IPS-NIHi7 (cell line): ENCODE results near the gene TMEM222.

Source experiments
- DNase-seq: peaks from one replicate; pipeline ENCODE4 v3.0.0; 2012; ENCODE audit warnings: mixed read lengths; ENCODE audit errors: extremely low spot score

The TMEM222 gene

DNA sequence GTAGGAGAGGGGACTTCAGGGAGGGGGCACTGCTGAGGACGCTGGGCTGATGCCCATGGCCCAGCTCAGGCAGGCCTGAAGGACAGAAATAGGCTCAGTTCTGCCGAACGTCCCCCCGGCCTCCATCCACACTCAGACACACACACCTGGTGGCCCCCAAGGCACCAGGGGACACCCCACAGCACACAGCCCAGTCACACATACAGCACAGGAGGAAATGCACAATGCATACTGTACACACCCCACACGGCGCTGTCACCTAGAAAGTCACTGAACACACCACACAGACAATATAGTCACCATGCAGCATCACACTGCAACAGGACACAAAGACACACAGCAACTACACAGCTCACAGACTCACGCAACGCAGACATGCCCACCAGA, 20.4 kb downstream of the TMEM222 start:
- DNase-seq, result no peak

DNA sequence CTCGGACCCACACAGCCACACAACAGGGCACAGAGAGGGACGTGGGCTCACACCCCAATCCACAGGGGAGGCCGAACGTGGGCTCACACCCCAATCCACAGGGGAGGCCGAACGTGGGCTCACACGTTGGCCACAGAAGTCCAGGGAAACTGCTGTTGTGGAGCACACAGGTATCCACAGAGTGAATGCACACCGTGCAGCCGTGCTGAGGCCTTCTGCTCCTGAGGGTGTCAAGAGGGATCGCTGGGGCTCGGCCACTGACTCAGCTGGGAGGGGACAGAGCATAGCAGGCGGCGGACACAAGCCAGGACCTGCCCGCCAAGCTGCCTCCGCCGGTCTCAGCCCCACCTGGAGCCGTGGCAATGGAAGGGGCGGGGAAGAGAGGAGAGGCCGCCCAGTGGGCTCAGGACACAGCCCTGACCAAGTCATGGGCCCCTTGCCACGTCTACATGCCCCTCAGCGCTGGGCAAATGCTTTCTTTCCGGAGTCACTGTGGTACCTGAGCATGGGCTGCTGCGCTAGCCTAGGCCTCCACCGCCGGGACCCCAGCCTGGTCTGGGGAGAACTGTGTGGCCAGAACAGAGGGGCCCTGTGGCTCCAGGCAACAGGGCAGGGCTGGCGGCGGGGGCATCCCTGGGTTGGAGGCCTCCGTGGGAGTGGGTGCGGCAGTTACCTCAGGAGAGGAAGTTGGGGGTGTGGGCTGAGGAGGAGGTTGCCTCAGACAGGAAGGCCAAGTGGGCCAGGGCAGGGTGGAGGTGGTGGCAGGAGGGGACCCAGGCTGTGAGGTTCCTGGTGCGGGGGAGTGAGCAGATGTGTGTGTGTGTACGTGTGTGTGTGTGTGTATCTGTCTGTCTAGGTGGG, 21.0 kb downstream of the TMEM222 start:
- no peak for DNase-seq

DNA sequence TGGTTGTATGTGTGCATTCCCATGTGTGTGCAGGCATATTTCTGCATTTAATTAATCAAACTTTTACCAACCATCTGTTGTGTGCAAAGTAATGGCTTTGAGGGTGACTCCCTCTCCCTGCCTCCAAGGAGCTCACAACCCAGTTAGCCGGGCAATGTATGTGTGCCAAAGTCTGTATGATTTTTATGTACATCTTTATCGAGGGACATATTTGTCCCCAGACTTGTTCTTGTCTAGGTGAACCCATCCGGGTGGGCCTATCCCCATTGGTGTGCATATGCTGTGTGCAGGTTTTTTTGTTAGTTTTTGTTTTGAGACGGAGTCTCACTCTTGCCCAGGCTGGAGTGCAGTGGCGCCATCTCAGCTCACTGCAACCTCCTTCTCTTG, 21.7 kb downstream of the TMEM222 start:
- DNase-seq, result no peak

DNA sequence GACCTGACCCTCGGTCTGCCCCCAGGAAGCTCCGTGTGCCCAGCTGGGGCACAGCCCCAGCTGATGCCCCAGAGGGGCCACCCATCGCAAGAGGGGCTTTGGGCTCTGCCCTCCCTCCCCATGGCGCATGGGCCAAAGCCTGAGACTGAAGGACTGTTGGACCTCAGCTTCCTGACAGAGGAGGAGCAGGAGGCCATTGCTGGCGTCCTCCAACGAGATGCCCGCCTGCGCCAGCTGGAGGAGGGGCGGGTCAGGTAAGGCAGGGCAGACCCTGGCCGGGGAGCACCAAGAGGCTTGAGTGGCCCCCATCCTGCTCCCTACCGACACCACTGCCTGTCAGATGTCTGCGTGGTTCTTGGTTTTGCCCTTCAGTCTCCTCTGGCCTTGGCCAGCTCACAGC, 23.3 kb downstream of the TMEM222 start:
- DNase-seq, result no peak

DNA sequence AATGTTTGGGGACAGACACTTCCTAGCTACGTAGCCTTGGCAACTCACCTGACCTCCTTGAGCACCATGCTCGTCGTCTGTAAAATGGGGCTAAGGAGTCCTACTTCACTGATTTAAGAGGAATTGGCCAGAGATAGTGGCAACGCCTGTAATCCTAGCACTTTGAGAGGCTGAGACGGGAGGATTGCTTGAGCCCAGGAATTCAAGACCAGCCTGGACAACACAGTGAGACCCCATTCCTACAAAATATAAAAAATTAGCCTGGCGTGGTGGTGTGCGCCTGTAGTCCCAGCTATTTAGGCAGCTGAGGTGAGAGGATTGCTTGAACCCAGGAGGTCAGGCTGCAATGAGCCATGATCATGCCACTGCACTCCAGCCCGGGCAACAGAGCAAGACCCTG, 24.4 kb downstream of the TMEM222 start:
- no peak for DNase-seq

DNA sequence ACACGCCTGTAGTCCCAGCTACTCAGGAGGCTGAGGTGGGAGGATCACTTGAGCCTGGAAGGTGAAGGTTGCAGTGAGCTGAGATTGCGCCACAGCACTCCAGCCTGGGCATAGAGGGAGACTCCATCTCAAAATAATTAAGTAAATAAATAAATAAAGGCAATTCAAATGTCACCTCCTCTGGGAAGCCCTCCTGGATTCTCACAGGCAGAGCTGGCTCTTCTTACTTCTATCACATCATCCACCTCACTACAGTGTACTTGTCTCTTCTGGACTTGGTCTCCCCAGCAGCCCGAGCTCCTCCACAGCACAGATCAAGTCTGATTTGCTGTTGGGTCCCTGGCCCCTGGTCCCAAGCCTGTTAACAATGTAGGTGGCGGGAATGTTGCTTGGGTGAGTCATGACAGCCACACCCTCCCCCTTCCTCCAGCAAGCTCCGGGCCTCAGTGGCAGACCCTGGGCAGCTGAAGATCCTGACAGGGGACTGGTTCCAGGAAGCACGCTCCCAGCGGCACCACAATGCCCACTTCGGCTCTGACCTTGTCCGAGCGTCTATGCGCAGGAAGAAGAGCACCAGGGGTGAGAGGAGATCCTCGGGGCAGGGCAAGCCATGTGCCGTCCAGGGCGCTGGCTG, 25.1 kb downstream of the TMEM222 start:
- no peak for DNase-seq

DNA sequence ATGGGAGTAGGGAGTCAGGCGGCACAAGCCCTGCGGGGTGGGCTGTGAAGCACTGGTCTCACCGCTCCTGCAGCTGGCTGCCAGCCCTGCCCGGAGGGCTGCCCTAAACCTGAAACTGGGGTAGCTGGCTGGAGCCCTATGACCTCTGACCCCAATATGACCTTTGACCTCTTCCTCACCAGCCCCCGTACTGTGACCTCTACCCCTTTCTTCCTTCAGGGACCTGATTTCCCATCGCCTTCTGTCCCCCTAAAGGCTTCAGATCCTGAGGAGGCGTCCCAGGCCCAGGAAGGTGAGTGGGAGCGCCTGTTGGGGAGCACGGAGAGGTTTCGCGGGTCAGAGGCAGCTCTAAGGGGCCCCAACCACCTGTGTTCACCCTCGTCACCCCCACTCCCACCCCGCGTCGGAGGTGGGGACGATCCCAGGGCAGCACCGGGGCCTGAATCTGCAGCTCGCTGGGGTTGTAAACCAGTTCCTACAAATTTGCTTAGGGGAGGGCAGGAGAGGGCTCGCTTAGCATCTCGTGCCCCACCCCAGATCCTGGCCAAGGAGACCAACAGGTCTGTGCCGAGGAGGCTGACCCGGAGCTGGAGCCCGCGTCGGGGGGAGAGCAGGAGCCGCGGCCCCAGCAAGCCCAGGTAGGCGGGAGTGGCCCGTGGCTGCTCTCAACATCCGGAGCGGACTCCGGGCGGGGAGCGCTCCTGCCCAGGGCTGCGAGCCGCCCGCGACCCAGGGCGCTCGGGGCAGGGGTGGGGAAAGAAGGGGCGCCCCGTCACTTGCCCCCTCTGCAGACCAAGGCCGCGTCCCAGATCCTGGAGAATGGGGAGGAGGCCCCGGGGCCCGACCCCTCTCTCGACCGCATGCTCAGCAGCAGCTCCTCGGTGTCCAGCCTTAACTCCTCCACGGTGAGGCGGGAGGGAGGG, 27.2 kb downstream of the TMEM222 start:
- DNase-seq, result peak; percentile 84

DNA sequence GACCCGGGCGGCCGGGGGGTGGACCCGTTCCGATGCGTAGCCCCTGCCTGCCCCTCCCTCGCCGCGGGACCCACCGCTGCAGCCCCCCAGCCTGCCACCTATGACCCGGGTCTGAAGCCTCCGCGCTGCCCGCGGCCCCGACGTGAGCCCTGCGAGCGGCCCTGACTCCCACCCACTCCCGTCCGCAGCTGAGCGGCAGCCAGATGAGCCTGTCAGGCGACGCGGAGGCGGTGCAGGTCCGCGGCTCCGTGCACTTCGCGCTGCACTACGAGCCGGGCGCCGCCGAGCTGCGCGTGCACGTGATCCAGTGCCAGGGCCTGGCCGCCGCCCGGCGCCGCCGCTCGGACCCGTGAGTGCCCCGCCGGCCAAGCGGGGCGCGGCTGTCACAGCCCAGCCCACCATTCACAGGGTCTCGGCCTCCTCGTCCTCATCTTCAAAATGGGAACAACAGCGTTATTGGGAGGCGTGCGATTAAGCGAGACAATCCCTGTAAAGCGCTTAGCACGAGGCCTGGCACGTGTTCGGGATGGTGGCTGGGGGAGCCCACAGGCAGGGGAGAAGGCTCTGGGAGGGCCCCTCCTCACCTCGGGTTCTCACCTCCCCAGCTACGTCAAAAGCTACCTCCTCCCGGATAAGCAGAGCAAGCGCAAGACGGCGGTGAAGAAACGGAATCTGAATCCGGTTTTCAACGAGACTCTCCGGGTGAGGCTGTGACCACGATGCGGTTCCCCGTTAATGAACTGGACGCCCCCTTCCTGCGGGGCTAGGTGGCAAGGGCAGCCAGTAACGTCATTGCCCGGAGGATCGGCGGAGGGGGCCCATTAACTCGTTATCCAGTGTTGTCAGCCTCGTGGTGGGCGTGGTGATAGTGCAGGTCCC, 28.1 kb downstream of the TMEM222 start:
- DNase-seq, result peak; percentile 82

DNA sequence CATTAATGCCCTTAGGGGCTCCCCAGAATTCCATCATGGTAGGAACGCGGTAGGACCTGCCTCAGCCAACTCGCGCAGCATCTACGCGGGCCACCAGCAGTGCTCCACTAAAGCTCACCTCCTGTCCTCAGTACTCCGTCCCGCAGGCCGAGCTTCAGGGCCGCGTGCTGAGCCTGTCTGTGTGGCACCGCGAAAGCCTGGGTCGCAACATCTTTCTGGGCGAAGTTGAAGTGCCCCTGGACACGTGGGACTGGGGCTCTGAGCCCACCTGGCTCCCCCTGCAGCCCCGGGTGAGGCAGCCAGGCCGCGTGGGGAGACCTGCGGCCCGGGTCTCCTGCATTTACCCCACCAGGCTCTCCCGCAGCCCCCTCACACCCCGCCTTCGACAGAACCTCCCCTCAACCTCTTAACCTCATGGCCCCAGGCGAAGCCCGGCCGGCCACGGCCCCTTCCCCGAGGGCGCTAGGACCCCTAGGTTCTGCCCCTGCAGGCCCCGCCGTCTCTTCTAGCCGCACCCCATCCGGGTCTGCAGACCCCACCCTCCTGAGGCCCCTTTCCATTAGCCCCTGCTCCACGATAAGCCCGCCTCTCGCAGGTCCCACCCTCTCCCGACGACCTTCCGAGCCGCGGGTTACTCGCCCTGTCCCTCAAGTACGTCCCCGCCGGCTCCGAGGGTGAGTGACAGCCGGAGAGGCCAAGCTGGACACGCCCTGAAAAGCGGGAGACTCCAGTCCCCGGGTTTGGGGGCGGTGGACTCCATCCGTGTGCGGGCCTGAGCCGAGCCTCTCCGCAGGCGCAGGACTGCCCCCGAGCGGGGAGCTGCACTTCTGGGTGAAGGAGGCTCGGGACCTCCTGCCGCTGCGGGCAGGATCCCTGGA, 28.9 kb downstream of the TMEM222 start:
- peak; percentile 94 for DNase-seq

DNA sequence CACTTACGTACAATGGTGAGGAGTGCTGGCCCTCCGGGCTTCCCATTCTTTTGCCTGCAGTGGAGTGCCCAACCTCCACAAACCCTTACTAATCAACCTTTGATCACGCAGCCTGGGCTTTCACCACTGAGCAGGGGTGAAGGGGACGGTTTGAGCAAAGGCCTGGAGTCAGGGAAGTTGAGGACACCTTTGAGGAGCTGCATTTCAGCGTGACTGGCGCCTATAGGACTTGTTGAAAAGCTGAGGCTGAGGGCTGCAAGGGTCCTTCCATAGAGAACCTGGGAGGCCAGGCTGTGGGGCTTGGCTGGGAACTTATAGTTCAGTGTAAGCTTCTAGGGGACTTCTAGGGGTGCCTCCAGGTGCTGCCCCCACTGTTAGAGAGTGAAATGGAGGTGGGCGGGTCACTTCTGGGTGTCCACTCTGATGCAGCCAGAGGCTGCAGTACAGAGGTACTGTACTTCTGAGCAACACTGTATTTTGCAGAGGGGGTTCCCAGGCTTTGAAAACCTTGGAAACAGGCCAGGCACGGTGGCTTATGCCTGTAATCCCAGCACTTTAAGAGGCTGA, 29.7 kb downstream of the TMEM222 start:
- no peak for DNase-seq

DNA sequence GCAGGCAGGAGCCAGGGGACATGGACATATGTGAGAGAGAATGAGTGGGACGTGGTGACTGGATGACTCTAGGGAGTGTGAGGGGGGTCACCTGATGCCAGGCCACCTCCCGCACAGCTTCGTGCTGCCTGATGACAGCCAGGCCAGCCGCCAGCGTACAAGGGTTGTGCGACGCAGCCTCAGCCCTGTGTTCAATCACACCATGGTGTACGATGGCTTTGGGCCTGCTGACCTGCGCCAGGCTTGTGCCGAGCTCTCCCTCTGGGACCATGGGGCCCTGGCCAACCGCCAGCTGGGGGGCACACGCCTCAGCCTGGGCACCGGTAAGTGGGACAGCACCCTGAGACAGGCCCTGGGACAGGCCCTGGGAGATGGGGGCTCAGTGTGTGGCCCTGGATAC, 31.2 kb downstream of the TMEM222 start:
- no peak for DNase-seq

DNA sequence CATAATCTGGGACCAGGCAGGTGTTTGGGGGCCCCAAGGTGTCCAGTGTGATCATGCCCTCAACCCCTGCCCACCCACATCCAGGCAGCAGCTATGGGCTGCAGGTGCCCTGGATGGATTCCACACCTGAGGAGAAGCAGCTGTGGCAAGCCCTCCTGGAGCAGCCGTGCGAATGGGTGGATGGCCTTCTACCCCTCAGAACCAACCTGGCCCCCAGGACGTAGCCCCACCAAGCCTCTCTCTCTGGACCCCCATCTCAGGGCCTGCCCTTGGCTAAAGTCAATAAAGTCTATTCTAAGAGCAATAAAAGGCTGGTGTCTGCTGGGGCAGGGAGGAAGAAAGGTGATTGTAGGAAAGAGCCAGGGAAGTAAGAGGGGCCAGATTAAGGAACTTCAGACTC, 31.7 kb downstream of the TMEM222 start:
- no peak for DNase-seq

DNA sequence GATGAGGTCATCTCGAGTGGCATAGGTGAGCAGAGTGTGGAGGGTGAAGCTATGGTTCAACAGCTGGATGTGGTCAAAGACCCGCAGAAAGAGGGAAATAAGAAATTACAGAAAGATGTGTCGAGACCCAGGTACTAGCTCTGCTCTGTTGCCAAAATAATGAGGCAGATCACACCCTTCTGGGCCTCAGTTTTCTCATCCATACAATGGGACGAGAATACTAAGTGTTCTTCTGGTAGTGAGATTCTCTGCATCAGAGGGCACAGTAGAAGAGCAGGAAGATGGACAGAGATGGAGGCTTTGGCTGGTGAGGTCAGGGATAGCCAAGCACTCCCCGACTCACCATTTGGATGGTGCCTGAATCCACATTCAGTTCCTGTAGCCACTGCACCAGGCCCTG, 33.7 kb downstream of the TMEM222 start:
- no peak for DNase-seq

DNA sequence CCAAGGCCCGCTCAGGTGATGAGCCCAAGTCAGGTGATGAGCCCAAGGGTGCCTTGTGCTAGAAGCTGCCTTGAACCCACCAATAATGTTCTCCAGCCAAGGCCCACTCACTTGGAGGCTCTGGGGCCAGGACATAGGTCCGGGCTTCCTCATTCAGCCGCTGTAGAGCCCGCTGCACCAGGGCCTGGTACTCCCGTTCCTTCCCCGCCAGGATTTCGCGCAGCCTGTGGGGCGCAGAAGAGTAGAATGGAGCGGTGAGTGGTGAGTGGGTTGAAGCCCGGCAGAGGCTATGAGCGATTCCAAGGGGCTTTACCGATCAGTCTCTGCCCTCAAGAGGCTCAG, 34.3 kb downstream of the TMEM222 start:
- DNase-seq, result no peak

DNA sequence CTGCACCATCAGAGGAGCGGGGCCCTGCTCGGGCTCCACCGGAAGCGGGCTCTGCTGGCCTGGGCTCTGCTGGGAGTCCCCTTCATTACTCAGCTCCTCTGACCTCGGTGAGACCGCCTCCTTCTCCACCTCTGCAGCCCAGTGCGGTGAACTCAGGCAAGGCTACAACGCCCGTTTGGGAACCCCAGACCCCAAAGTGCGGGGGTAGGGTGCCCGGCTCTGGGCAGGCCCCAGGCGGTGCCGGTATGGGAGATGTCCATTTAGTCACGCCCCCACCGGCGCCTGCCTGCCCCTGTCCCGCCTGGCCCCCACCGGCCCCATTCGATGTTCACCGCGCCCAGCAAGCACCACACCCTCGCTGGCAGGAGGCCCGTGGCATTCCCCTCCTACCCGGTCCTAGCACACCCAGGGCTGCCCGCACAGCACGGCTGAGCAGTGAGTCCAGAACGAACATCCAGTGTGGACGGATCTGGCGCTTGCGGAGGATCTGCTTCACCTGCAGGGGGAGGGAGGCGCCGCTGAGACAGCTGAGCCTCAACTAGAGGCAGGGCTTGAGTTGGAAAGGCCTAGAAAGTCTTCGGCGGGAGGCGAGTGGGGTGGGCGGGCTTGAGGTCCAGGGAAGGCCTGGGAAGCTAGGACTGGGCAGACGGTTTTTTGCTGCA, 34.8 kb downstream of the TMEM222 start:
- no peak for DNase-seq

DNA sequence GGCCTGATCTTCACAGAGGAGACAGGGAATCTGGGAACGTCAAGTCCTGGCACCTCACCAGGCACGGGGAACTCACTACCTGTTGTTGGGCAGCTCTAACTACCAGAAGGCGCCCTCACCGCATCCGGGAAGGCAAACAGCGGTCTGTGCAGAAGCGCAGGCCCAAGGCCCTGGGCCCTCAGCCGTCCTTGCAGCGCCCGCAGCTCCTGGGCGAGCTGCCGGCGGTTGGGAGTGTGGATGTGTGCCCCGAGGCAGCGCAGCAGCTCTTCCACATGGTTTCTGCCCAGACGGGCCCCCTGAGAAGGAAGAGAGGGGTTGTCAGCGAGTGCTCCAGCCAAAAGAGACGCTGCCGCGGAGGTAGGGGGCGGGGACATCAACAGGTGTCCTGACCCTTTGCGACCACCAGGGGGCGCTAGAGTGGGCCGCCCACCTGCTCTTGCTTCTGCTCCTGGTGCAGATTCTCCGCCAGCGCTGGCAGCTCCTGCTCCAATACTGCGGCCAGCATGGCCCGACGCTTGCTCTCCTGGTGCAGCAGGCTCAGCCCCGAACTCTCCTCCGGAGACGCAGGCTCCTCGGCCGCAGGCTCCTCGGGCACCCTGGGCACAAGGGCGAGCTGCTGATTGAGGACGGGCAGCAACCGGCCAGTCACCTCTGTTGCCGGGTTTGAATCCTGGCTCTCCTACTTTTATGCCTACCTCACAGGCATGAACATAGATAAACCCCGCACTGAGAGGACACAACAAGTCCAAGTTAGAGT, 35.5 kb downstream of the TMEM222 start:
- DNase-seq, result peak; percentile 90

DNA sequence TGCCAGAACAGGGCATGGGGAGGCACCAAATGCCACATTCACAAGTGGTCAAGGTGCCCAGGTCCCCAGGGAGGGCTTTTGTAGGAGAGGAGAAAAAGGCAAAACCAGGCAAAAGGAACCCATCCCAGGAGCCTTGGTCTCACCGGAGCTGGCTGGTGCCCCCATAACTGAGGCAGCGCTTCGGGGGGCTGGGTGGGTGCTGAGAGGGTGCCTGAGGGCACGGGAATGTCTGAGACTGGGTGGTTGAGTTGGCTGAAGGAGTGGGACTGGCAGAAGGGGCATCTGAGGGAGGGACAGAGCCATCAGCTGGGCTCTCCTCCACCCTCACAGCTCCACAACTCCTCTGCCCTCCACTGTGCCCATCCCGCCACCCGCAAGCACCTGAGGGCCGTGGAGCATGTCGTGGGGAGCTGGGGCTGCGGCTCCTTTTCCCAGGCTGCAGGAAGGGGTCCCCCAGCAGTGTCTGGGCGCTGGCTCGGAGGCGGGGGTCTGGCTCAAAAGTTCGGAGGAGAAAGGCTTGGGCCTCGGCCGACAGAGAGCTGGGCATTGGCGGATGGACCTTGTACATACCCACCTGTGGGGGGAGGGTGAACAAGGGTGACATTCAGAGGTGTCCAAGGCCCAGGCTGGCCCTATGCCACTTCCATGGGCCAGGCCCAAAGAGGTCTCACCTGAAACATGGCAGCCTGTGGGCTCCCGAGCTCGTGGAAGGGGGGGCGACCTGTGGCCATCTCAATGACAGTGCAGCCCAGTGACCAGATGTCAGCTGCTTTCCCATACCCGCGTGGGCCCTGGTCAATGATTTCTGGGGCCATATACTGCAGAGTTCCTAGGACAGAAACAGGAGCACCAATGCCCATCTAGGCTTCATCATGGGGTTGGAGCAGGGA, 36.3 kb downstream of the TMEM222 start:
- DNase-seq, result no peak

DNA sequence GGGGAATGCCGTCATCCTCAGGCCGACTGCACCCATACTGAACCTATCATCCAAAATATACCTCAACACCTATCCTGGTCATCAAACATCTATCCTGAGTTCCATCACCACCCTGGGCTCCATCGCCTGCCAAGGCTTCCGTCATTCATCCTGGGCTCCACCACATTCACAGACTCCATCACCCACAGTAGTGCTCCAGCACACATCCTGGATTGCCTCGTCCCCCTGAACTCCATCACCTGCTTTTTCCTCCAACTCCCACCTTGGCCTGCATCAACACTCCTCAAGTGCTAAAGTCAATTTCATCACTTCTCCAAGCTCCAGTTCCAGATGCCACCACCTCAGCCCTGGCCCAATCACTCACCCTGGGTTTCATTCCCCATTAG, 37.0 kb downstream of the TMEM222 start:
- no peak for DNase-seq
